ENCODE results near the gene AOPEP.

AOPEP gene

GRCh38 chr9:94721754-94722153 is 4.7 kb upstream of the AOPEP start:
- Histone ChIP-seq H3K9me3 (ENCODE audit: insufficient read depth, low read length) (peaks cover 3% of the 10 kb centered on the region; the same call in 1 of the 2 replicates), H3K4me3 (ENCODE audit: low read length) (no peak overlapping the region), H2AFZ (ENCODE audit: low read depth, low read length) (no peak overlapping the region; the same call in 1 of the 2 replicates), H3K79me2 (ENCODE audit: low read length) (peaks cover 1% of the 10 kb centered on the region), H3K4me2 (ENCODE audit: low read length) (no peak overlapping the region), H4K20me1 (ENCODE audit: insufficient read depth, low read length) (no peaks in the 10 kb centered on the region), H3K9ac (ENCODE audit: low read length) (no peak overlapping the region), H3K4me1 (ENCODE audit: low read length) (0 out of 2 replicates have a peak, but pooled peaks cover 3% of the 10 kb centered on the region), H3K27me3 (ENCODE audit: low read depth, low read length) (no peaks in the 10 kb centered on the region), H3K27ac (ENCODE audit: low read length) (no peak overlapping the region), H3K36me3 (replicated peaks; ENCODE audit: low read depth, low read length) (no peaks in the 10 kb centered on the region)
- TF ChIP-seq EZH2phosphoT487 (IDR thresholded peaks at IDR 0.05; ENCODE audit: low read depth) = no peak
- TF ChIP-seq, protein P1, sequence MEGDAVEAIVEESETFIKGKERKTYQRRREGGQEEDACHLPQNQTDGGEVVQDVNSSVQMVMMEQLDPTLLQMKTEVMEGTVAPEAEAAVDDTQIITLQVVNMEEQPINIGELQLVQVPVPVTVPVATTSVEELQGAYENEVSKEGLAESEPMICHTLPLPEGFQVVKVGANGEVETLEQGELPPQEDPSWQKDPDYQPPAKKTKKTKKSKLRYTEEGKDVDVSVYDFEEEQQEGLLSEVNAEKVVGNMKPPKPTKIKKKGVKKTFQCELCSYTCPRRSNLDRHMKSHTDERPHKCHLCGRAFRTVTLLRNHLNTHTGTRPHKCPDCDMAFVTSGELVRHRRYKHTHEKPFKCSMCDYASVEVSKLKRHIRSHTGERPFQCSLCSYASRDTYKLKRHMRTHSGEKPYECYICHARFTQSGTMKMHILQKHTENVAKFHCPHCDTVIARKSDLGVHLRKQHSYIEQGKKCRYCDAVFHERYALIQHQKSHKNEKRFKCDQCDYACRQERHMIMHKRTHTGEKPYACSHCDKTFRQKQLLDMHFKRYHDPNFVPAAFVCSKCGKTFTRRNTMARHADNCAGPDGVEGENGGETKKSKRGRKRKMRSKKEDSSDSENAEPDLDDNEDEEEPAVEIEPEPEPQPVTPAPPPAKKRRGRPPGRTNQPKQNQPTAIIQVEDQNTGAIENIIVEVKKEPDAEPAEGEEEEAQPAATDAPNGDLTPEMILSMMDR (IDR thresholded peaks at IDR 0.05; ENCODE audit: low read depth, low read length) = no peak

GRCh38 chr9:94725293-94725692 is 1.2 kb upstream of the AOPEP start:
- Histone ChIP-seq H3K27me3 (ENCODE audit: low read depth, low read length) (no peaks in the 10 kb centered on the region), H3K79me2 (ENCODE audit: low read length) (peaks cover 22% of the 10 kb centered on the region), H4K20me1 (ENCODE audit: insufficient read depth, low read length) (no peaks in the 10 kb centered on the region), H3K4me1 (ENCODE audit: low read length) (peaks cover 10% of the 10 kb centered on the region), H3K9ac (ENCODE audit: low read length) (no peak overlapping the region), H2AFZ (ENCODE audit: low read depth, low read length) (no peak overlapping the region), H3K9me3 (ENCODE audit: insufficient read depth, low read length) (no peaks in the 10 kb centered on the region), H3K4me2 (ENCODE audit: low read length) (no peak overlapping the region), H3K4me3 (ENCODE audit: low read length) (no peak overlapping the region), H3K36me3 (replicated peaks; ENCODE audit: low read depth, low read length) (no peaks in the 10 kb centered on the region), H3K27ac (ENCODE audit: low read length) (no peak overlapping the region)
- TF ChIP-seq, protein P1 (IDR thresholded peaks at IDR 0.05; ENCODE audit: low read depth, low read length) = no peak
- TF ChIP-seq EZH2phosphoT487 (IDR thresholded peaks at IDR 0.05; ENCODE audit: low read depth) = no peak

- Histone ChIP-seq H3K9ac (ENCODE audit: low read length) (no peak overlapping the region), H3K9me3 (ENCODE audit: insufficient read depth, low read length) (no peaks in the 10 kb centered on the region), H3K4me2 (ENCODE audit: low read length) (no peak overlapping the region), H3K27ac (ENCODE audit: low read length) (no peak overlapping the region), H3K79me2 (ENCODE audit: low read length) (peaks cover 22% of the 10 kb centered on the region), H3K36me3 (replicated peaks; ENCODE audit: low read depth, low read length) (peaks cover 3% of the 10 kb centered on the region), H3K4me1 (ENCODE audit: low read length) (peaks cover 10% of the 10 kb centered on the region), H4K20me1 (ENCODE audit: insufficient read depth, low read length) (no peaks in the 10 kb centered on the region), H2AFZ (ENCODE audit: low read depth, low read length) (no peak overlapping the region), H3K4me3 (ENCODE audit: low read length) (no peak overlapping the region), H3K27me3 (ENCODE audit: low read depth, low read length) (no peaks in the 10 kb centered on the region)
- TF ChIP-seq, protein P1 (IDR thresholded peaks at IDR 0.05; ENCODE audit: low read depth, low read length) = no peak
- no peak for TF ChIP-seq EZH2phosphoT487 (IDR thresholded peaks at IDR 0.05; ENCODE audit: low read depth)
Observed at GRCh38 chr9:94728719-94729118, 2.2 kb downstream of the AOPEP start.

DNA sequence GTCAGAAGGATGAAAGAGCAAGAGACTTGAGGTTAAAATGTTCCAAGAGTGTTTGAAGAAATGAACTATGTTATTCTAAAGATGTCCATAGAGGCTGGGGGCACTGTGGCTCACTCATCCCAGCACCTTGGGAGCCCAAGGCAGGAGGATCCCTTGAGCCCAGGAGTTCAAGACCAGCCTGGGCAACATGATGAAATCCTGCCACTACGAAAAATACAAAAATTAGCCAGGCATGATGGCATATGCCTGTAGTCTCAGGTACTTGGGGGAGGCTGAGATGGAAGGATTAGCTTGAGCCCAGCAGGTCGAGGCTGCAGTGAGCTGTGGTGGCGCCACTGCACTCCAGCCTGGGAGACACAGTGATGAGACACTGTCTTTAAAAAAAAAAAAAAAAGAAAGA is 2.7 kb downstream of the AOPEP start:
- H3K36me3 ChIP-seq (replicated peaks; ENCODE audit: low read depth, low read length) = peaks cover 3% of the 10 kb centered on the region
- H4K20me1 ChIP-seq (ENCODE audit: insufficient read depth, low read length) = no peaks in the 10 kb centered on the region
- H3K9ac ChIP-seq (ENCODE audit: low read length) = no peak overlapping the region
- H3K4me1 ChIP-seq (ENCODE audit: low read length) = peaks cover 10% of the 10 kb centered on the region
- no peak overlapping the region for H3K27ac ChIP-seq (ENCODE audit: low read length)
- peaks cover 22% of the 10 kb centered on the region for H3K79me2 ChIP-seq (ENCODE audit: low read length)
- TF ChIP-seq, protein P1 (IDR thresholded peaks at IDR 0.05; ENCODE audit: low read depth, low read length) = no peak
- no peak for TF ChIP-seq EZH2phosphoT487 (IDR thresholded peaks at IDR 0.05; ENCODE audit: low read depth)
- H3K4me3 ChIP-seq (ENCODE audit: low read length) = no peak overlapping the region
- H3K4me2 ChIP-seq (ENCODE audit: low read length) = no peak overlapping the region
- H2AFZ ChIP-seq (ENCODE audit: low read depth, low read length) = no peak overlapping the region
- H3K27me3 ChIP-seq (ENCODE audit: low read depth, low read length) = no peaks in the 10 kb centered on the region
- no peaks in the 10 kb centered on the region for H3K9me3 ChIP-seq (ENCODE audit: insufficient read depth, low read length)

Measured in OCI-LY3 (cell line).